HUDEP-2 (cell line): ENCODE results near the gene DUSP15.

ENCODE experiments used
- DNase-seq, 76 experiments: peaks; one replicate each; lab custom pipeline; 2025; ENCODE audit not compliant: unreplicated experiment in 76 of 76; lab: John Stamatoyannopoulos, UW

Gene DUSP15

DNA sequence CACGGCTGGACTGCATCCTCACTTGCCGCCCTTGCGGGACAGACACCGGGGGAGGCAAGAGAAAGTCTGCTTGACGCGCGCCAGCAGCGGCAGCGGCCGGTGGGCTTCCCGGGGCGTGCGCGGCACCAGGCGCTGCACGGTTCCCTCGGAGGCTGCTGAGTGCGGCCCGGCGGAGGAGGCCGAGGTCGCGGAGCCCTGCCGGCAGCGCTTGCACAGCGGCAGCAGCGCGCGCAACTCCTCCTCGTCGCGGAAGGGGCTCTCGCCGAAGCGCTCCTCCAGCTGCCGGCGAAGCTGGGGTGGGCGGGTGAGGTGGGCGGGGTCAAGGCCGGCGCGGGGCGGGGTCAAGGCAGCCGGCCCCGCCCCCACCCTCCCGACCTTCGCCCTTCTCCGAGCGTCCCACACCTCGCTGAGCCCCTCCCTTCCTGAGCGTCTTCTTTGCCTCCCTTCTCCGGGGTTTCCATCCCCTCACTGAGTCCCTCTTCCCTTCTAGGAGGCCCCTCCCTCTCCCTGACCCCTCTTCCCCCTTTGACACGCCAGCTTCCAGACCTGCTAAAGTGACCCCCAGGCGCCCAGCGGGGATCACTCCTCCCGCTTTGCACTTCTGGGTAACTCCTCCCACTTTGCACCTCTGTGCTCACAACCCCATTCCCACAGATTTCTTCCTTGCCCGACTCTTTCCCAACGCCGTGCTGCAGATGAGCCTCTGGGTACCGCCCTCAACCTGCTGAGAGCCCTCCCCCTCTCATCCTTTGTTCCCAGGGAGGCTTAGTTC is 8.8 kb downstream of the DUSP15 start:
- DNase-seq, result peak in 28 of 76 experiments; percentile 1 to 54 (median 30)

DNA sequence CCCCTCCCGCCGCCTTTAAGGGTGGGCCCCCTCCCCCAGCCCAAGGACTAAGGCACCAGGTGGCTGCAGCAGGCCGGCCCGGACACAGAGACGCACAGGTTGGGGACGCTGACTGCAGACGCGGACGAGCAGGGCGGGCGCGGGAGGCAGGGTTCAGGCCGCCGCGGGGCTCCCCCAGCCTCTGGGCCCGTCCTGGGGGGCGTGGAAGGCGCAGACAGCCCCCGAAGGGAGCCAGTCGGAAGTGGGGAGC is 9.3 kb downstream of the DUSP15 start:
- no peak for DNase-seq

DNA sequence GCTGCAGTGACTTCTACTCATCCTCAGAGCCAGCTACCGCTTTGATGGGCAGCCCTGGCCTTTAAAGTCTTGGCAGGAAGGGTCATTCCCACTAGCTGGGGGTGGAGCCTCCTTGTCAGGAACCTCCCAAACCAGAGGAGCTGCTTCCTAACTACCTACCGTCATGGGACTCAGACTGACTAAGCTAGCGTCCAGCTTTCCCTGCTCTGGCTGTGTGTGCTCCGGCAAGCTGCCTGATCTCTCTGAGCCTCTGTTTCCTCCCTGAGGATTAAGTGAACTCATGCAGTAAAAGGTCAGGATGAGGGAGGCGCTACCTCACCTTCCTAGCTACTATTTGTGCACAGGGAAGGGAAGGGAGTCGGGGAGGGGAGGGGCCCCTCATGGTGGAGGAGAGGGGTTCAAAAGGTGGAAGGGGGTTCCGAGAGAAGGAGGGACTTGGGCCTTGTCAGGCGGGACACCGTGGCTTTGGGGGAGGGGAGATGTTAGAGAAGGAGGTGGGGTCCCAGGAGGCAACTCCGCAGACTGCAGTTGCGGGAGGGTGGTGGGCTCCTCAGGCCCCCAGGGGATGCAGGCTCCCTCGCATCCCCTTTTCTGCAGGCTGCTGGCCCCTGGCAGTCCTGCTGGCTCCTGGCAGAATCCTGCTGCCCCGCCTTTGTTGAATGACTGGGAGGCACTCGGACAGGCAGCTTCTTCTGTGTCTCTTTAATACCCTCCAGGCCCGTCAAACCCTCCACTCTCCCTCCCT is 9.8 kb downstream of the DUSP15 start:
- no peak for DNase-seq

- DNase-seq, result no peak
Measured at GRCh38 chr20:31859998-31860380, 10.3 kb downstream of the DUSP15 start.

GRCh38 chr20:31859266-31859997 is 10.9 kb downstream of the DUSP15 start:
- DNase-seq, result no peak

DNA sequence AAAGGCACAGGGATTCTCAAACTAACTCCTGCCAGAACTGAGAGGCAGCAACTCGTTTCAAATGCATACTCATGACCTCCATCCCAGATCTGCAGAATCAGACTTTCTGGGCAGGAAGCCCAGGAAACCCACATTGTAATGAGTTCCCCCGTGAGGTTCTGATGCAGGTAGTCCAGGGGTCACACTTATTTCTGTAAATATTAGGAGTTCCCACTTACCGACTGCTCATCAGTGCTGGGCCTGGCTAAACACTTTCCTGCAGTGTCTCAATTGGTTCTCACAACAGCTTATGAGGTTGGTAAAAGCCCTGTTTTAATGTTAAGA is 11.6 kb downstream of the DUSP15 start:
- DNase-seq, result no peak

DNA sequence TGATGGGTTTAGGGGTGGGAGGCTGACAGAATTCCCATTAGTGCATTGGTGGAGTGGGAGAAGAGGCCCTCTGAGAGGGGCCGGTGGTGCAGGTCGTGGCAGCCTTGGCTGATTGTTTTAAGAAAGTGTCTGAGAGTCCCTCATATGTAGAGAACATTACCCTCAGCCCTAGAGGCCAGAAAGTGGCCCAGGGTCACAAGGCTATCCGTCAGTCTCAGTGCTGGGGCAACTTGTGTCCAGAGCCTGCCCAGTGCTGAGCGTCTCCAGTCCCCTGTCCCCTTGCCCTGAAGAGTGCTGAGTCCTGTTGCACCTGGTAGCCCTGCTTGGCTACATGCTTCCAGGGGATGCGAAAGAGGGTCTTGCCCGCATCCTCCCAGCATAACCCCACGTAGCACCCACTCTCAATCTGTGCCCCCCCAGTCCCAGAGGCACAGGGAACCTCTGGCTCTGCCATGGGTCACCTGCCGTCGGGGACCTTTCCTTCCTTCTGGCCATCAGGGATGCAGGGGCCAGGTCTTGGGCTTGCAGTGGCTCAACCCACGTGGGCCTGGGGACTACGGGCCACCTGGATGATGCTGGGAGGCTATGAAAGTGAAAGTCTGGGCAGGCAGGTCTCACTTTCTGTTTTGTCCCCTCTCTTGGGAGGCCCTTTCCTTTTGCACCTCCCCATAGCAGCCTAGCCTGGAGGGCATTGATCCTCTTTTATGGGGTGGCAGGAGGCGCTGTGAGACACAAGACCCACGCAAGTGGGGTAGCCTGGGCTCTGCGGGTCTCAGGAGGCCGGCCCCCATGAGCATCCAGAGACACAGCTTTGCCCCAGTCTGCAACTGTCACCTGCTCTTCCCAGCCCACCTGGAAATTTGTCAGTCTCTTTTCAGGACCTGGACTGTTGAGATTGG is 12.2 kb downstream of the DUSP15 start:
- no peak for DNase-seq

GRCh38 chr20:31856516-31856915 is 13.8 kb downstream of the DUSP15 start:
- DNase-seq, result no peak

DNA sequence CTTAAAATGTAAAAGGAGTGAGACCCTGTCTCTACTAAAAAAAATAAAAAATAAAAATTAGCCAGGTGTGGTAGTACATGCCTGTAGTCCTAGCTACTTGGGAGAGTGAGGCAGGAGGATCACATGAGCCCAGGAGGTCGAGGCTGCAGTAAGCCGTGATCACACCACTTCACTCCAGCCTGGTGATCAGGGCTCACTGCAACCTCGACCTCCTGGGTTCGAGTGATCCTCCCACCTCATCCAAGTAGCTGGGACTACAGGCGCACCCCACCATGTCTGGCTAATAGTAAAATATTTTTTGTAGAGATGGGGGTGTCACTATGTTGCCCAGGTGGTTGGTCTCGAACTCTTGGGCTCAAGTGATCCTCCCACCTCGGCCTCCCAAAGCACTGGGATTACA is 16.8 kb downstream of the DUSP15 start:
- DNase-seq, result no peak

GRCh38 chr20:31851240-31851955 is 18.9 kb downstream of the DUSP15 start:
- DNase-seq, result no peak

DNA sequence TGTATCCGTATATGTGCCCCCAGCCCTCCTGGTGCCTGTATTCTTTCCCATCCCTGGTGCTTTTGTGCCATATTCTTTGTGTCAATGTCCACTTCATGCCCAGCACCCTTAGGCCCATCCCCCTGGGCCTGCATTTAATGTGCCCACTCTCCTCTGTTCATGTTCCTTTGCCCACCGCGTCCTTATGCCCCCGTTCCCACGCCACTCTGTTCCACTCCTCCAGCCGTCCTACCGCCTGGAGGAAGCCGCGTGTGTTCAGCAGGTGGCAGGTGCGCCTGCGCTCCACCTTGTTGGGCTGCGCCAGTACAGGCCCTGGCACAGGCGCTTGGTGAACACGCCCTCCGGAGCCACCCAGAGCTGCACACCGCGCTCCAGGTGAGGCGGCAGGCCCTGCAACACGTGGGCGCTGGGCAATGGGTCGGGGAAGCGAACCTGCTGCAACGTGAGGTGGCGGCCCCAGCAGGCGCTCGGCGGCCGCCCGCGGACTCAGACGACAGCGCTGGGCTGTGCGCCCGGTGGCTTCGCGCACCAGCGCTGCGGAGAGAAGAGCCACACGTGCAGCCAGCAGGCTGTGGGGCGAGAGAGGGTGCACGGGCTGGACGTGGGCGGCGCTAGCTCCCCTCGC is 20.9 kb downstream of the DUSP15 start:
- DNase-seq, result no peak

DNA sequence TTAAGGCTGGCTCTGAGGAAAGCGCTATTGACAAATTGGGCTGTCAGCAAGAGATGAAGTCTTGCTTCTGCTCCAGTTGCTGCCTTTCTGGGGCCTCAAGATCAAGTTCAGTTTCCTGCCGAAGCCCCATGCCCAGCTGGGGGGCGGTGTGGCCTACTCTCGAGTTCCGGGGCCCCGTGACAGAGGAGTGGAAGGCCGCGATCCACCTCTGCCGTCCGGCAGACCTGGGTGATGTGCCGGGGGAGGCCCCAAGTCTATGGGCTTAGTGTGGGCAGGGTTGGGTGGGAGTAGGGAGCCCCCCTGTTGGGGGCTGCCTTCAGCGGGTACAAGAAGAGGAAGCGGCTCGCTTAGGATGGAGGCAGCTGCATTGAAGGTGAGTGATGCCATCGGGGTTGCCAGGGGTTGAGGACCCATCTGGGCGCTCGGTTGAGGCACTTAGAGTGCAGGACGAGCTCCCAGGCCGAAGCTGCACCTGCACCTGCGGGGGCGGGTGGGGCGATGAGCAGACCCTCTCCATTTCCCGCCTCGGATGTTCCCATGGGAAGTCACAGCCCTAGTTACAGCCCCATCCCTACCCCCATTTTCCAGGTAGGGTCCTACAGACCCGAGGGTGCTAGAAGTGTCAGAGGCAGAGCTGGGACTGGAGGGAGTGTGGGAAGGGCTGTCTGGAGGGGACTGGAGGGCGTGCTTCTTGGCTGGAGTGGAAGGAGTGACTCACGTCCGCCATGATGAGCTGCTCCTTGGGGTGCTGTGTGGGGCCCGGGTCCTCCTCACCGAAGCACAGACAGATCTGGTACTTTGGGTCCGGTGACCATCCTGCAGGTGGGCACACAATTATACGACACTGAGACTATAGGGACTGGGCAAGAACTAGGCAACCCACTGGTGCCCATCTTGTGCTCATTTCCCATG is 22.0 kb downstream of the DUSP15 start:
- no peak for DNase-seq

- DNase-seq, result no peak
Measured at GRCh38 chr20:31846793-31847138, 23.6 kb downstream of the DUSP15 start.

GRCh38 chr20:31845300-31845863 is 24.9 kb downstream of the DUSP15 start, which contains the start of gene FOXS1:
FOXS1 (minus strand) TSS chr20:31845604; CDS start chr20:31845542, 62 bp downstream.
- no peak for DNase-seq

DNA sequence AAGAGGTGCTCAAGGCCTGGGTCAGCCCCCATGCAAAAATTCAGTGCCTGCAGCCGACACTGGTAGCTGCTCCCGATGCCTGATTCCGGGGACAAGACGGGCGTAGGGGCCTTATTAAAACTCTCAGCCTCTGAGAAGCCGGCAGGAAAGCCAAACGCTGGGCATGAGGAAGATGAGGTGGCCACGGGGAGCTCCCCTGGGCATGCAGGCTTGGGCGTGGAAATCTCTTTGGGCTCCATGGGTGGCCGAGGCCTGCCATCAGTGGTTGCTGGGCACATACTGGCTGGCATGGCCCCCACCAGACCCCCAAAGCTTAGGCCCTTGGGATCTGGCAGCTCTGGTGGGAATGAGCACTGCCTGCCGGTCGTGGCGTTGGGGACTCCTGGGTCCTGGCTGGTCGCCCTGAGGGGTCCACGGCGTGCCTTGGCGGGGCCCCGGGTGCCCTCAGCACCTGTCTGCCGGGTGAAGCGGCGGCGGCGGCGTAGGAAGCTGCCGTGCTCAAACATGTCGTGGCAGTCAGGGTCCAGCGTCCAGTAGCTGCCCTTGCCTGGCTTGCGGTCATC is 25.5 kb downstream of the DUSP15 start:
- no peak for DNase-seq

GRCh38 chr20:31843881-31844280 is 26.4 kb downstream of the DUSP15 start:
- DNase-seq, result no peak

- no peak for DNase-seq
Measured at GRCh38 chr20:31843288-31843687, 27.0 kb downstream of the DUSP15 start.

DNA sequence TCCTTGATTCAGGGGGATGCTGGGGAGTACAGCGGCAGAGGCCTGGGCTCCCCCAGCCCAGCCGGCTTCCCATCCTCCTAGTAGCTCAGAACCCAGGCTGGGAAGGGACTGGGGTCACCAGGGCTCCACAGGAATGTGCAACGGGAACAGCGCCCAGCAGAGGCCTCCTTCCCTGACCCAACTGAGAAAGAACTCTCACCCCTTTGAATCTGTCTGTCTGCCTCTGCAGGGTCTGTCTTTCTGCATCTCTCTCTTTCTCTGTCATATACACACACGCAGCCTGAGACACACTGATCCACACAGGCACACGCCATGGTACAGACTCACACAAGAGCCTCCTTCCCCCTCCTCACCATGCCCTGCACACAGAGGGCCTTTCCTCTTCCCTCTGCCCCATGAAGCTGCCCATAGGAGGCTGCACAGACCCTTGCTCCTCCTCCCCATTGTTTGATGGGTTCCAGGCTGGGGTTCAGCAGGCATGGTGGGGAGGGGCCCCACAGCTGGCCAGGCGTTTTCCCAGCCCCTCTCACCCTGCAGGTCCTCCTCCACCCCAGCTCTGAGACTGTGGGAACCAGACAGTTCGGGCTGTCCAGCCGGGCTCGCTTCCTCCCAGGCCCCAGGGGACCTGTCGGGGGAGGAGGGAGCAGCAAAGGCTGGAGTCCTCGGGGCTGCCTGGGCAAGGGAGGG is 27.7 kb downstream of the DUSP15 start:
- DNase-seq, result no peak
